Measurements from ENCODE around the gene FTSJ1. TPM values are rescaled to one million over a fixed set of nuclear protein-coding genes. Genes with fewer than 3 reads are reported as not detected.

The FTSJ1 gene
- polyA plus RNA-seq, 1 donor from 2014 or later = 83.5 TPM

DNA sequence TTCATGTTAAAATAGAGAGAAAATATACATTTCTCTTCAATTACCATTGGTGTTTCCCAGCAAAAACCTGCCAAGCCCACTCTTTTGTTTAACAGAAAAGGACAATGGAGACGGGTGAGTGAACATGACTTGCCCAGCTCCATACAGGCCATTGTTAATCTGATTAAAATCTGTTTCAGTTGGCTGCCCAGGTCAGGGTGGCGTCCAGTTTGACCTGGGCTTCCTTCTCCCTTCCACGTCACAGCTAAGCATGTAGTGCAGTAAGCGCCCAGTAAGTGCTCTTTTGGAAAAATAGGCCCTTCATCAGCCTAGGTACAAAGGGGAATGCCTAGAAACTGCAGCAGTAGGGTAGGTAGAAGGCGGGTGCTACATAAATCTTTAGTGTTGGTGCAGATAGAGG is 31.2 kb downstream of the FTSJ1 start:
- no peaks in the 10 kb centered on the region for H4K20me1 ChIP-seq (ENCODE audit: insufficient read depth)
- H3K9me3 ChIP-seq (ENCODE audit: low read length) = no peaks in the 10 kb centered on the region
- no peak overlapping the region for H3K27ac ChIP-seq (ENCODE audit: low read length)
- H3K4me3 ChIP-seq (ENCODE audit: low read length) = no peak overlapping the region
- no peaks in the 10 kb centered on the region for H3F3A ChIP-seq (ENCODE audit: insufficient read depth, low read length, poor library complexity, severe bottlenecking)
- no peak overlapping the region for H2AFZ ChIP-seq (ENCODE audit: low read depth, low read length)
- H3K27me3 ChIP-seq (ENCODE audit: insufficient read depth, low read depth, low read length) = no peaks in the 10 kb centered on the region
- H3K9me2 ChIP-seq (ENCODE audit: insufficient read depth, low read length) = no peaks in the 10 kb centered on the region
- H3K4me2 ChIP-seq (ENCODE audit: low read length) = no peak overlapping the region
- no peak for TF ChIP-seq EZH2 (IDR thresholded peaks at IDR 0.05; ENCODE audit: borderline replicate concordance, insufficient read depth, low read length, poor library complexity, severe bottlenecking)
- no peak for TF ChIP-seq SMC3 (conservative IDR thresholded peaks at IDR 0.05; ENCODE audit: poor library complexity)
- no peak for TF ChIP-seq POLR2AphosphoS5 (IDR thresholded peaks at IDR 0.05)
- no peak for TF ChIP-seq MXI1 (conservative IDR thresholded peaks at IDR 0.05; ENCODE audit: poor library complexity, severe bottlenecking)
- no peak for TF ChIP-seq EP300 (conservative IDR thresholded peaks at IDR 0.05; ENCODE audit: poor library complexity, severe bottlenecking)
- no peak for TF ChIP-seq RAD21 (conservative IDR thresholded peaks at IDR 0.05)
- TF ChIP-seq, protein P1, sequence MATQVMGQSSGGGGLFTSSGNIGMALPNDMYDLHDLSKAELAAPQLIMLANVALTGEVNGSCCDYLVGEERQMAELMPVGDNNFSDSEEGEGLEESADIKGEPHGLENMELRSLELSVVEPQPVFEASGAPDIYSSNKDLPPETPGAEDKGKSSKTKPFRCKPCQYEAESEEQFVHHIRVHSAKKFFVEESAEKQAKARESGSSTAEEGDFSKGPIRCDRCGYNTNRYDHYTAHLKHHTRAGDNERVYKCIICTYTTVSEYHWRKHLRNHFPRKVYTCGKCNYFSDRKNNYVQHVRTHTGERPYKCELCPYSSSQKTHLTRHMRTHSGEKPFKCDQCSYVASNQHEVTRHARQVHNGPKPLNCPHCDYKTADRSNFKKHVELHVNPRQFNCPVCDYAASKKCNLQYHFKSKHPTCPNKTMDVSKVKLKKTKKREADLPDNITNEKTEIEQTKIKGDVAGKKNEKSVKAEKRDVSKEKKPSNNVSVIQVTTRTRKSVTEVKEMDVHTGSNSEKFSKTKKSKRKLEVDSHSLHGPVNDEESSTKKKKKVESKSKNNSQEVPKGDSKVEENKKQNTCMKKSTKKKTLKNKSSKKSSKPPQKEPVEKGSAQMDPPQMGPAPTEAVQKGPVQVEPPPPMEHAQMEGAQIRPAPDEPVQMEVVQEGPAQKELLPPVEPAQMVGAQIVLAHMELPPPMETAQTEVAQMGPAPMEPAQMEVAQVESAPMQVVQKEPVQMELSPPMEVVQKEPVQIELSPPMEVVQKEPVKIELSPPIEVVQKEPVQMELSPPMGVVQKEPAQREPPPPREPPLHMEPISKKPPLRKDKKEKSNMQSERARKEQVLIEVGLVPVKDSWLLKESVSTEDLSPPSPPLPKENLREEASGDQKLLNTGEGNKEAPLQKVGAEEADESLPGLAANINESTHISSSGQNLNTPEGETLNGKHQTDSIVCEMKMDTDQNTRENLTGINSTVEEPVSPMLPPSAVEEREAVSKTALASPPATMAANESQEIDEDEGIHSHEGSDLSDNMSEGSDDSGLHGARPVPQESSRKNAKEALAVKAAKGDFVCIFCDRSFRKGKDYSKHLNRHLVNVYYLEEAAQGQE (IDR thresholded peaks at IDR 0.05; ENCODE audit: borderline replicate concordance) = no peak
- no peak for TF ChIP-seq TAF1 (IDR thresholded peaks at IDR 0.05; ENCODE audit: low read depth)
- TF ChIP-seq, protein P2, sequence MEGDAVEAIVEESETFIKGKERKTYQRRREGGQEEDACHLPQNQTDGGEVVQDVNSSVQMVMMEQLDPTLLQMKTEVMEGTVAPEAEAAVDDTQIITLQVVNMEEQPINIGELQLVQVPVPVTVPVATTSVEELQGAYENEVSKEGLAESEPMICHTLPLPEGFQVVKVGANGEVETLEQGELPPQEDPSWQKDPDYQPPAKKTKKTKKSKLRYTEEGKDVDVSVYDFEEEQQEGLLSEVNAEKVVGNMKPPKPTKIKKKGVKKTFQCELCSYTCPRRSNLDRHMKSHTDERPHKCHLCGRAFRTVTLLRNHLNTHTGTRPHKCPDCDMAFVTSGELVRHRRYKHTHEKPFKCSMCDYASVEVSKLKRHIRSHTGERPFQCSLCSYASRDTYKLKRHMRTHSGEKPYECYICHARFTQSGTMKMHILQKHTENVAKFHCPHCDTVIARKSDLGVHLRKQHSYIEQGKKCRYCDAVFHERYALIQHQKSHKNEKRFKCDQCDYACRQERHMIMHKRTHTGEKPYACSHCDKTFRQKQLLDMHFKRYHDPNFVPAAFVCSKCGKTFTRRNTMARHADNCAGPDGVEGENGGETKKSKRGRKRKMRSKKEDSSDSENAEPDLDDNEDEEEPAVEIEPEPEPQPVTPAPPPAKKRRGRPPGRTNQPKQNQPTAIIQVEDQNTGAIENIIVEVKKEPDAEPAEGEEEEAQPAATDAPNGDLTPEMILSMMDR (IDR thresholded peaks at IDR 0.05; ENCODE audit: poor library complexity, severe bottlenecking) = no peak
- no peaks in the 10 kb centered on the region for H3K36me3 ChIP-seq (ENCODE audit: insufficient read depth, low read length)
- H3K9ac ChIP-seq (ENCODE audit: low read length) = no peak overlapping the region
- no peaks in the 10 kb centered on the region for H3K79me2 ChIP-seq (replicated peaks; ENCODE audit: insufficient read depth, low read length)

DNA sequence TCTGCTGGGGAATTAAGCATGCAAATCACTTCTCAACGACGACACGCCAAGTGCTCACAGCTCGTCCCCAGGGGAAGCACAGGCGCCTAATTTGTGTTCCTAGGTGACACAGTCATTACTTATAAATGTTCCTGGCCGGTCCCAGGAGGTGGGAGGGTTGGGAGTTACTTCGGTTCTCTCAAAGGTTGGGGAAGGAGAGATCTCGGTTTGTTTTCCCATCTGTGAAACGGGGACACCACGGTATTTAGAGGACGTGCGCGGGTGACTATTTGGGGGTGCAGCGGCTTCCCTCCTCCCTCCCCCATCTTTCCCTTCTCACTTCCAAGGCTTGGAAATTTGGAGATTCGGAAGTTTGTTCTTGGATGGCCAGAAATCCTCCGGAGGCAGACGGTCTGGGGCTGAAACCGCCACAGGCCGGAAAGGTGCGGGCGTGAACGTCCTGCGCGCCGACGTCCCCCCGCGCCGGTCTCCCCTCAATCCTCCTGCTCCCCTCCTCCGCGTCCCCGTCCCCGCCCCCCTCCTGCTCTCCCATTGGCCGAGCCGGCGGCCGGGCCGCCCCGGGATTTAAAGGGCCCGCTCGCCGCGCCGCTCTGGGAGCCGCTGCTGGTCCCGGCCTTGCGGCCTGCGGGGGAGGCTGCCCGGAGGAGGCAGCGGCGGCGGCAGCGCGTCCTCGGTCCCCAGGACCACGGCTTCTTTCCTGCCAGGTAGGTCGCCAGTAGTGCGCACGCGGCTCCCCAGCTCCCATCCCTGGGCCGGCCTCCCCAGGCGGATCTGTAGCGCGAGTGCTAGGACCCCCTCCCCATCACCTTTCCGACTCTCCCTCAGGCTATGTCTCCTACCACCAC is 32.6 kb downstream of the FTSJ1 start, which contains the start of gene PORCN:
Gene PORCN (plus strand): TSS at position 593 of the 845 bp plus-strand sequence. CDS start 829 bp downstream, outside the sequence.
- Histone ChIP-seq H2AFZ (ENCODE audit: low read depth, low read length) (peak within 1 kb of the TSS; percentile 60), H3K9ac (ENCODE audit: low read length) (peak within 1 kb of the TSS; percentile 76), H3K36me3 (ENCODE audit: insufficient read depth, low read length) (no peaks in the 10 kb centered on the region), H3K79me2 (replicated peaks; ENCODE audit: insufficient read depth, low read length) (no peaks in the 10 kb centered on the region), H3F3A (ENCODE audit: insufficient read depth, low read length, poor library complexity, severe bottlenecking) (no peaks in the 10 kb centered on the region), H3K9me2 (ENCODE audit: insufficient read depth, low read length) (no peaks in the 10 kb centered on the region), H3K4me3 (ENCODE audit: low read length) (peak within 1 kb of the TSS; percentile 75), H3K27me3 (ENCODE audit: insufficient read depth, low read depth, low read length) (no peaks in the 10 kb centered on the region), H3K9me3 (ENCODE audit: low read length) (no peaks in the 10 kb centered on the region), H3K27ac (ENCODE audit: low read length) (peak within 1 kb of the TSS; percentile 42), H3K4me2 (ENCODE audit: low read length) (peak within 1 kb of the TSS; percentile 55), H4K20me1 (ENCODE audit: insufficient read depth) (no peaks in the 10 kb centered on the region)
- TF ChIP-seq RAD21 (conservative IDR thresholded peaks at IDR 0.05) (no peak), EP300 (conservative IDR thresholded peaks at IDR 0.05; ENCODE audit: poor library complexity, severe bottlenecking) (no peak), SMC3 (conservative IDR thresholded peaks at IDR 0.05; ENCODE audit: poor library complexity) (no peak), POLR2AphosphoS5 (IDR thresholded peaks at IDR 0.05) (peak; percentile 40), TAF1 (IDR thresholded peaks at IDR 0.05; ENCODE audit: low read depth) (no peak), MXI1 (conservative IDR thresholded peaks at IDR 0.05; ENCODE audit: poor library complexity, severe bottlenecking) (peak; percentile 45), EZH2 (IDR thresholded peaks at IDR 0.05; ENCODE audit: borderline replicate concordance, insufficient read depth, low read length, poor library complexity, severe bottlenecking) (no peak)
- TF ChIP-seq, protein P2 (IDR thresholded peaks at IDR 0.05; ENCODE audit: poor library complexity, severe bottlenecking) = no peak
- TF ChIP-seq, protein P1 (IDR thresholded peaks at IDR 0.05; ENCODE audit: borderline replicate concordance) = peak; percentile 31

All from neural cell (in vitro differentiated cells).